Ascending aorta (tissue), 2 donors: ENCODE results near the gene PARL. TPM values are rescaled to one million over a fixed set of nuclear protein-coding genes. Genes with fewer than 3 reads are reported as not detected.

Experiments used
- DNase-seq, 2 donors: peaks; one replicate each; pipeline ENCODE4 v3.0.0-alpha.2; 2019; ENCODE audit warnings: low spot score in 2 of 2
- H3K27ac ChIP-seq, 2 donors: fragments of 200-600 bp; sonication (generic); one replicate each; pipeline ENCODE4 v1.5.1; 2016 to 2017; ENCODE audit warnings: mild to moderate bottlenecking in 1 of 2
- H3K27me3 ChIP-seq: fragments of 200-600 bp; sonication (generic); one replicate; pipeline ENCODE4 v1.5.1; 2017
- H3K36me3 ChIP-seq, 2 donors: fragments of 200-600 bp; sonication (generic); one replicate each; pipeline ENCODE4 v1.5.1; 2016
- H3K4me1 ChIP-seq, 2 donors: fragments of 200-600 bp; sonication (generic); one replicate each; pipeline ENCODE4 v1.5.1; 2016 to 2017; ENCODE audit warnings: mild to moderate bottlenecking in 1 of 2
- H3K4me3 ChIP-seq, 2 donors: fragments of 200-600 bp; sonication (generic); one replicate each; pipeline ENCODE4 v1.5.1; 2016 to 2017; ENCODE audit warnings: mild to moderate bottlenecking in 1 of 2
- H3K9me3 ChIP-seq, 2 donors: fragments of 200-600 bp; sonication (generic); one replicate each; pipeline ENCODE4 v1.5.1; 2016
- CTCF ChIP-seq, 3 experiments: fragments of 200-600 bp in 2 of 3; fragments of 450-650 bp in 1 of 3; sonication (generic) in 2 of 3; IDR thresholded peaks; one replicate each; pipeline ENCODE4 v1.5.1; 2016 to 2019; ENCODE audit warnings: antibody characterized with exemption in 3 of 3, mild to moderate bottlenecking in 1 of 3, moderate library complexity in 1 of 3
- intact Hi-C: fragments of 100-400 bp; cut with DNase I; formaldehyde crosslinking; loops from one replicate; pipeline ENCODE4 v1.15.1; 2023
- total RNA-seq: library from RNA; depleted of rRNA; stranded (reverse); fragments of >200 nt; gene quantifications from one replicate; pipeline ENCODE4 v1.1.0, GENCODE V29; 2016

PARL gene
- total RNA-seq, 1 donor from 2014 or later: 14.3 TPM

- Histone ChIP-seq H3K27me3 (no peaks in the 10 kb centered on the region), H3K27ac (no peak overlapping the region), H3K9me3 (no peaks in the 10 kb centered on the region), H3K4me1 (no peaks in the 10 kb centered on the region), H3K36me3 (peaks cover 39 to 86% of the 10 kb centered on the region in 2 donors), H3K4me3 (no peak overlapping the region)
- DNase-seq: no peak
- intact Hi-C loops: no loop called here
- no peak for TF ChIP-seq CTCF (IDR thresholded peaks at IDR 0.05)
Observed at GRCh38 chr3:183924956-183925355, 40.3 kb upstream of the PARL start.

DNA sequence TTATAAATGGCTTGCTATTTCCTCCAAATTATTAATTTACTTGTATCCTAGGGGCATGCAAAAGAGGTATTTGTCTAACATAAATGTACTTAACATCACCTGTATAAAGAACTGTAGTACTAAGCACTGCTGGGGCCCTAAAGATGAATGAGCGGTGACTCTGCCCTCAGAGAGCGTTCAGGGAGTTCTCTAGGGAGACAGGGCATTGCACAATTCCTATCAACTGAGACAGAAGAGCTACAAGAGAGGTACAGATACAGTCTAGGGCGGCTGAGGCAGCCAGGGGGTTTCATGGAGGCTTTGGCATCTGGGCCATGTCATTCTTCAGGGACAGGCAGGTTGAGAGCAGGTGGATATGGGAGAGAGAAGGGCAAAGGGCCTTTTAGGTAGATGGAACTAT, 39.9 kb upstream of the PARL start:
- H3K9me3 ChIP-seq: no peaks in the 10 kb centered on the region
- no peak for TF ChIP-seq CTCF (IDR thresholded peaks at IDR 0.05)
- no peaks in the 10 kb centered on the region for H3K4me1 ChIP-seq
- DNase-seq: no peak
- intact Hi-C loops: no loop called here
- H3K4me3 ChIP-seq: no peak overlapping the region
- H3K27ac ChIP-seq: no peak overlapping the region
- H3K36me3 ChIP-seq: peaks cover 39 to 87% of the 10 kb centered on the region in 2 donors
- no peaks in the 10 kb centered on the region for H3K27me3 ChIP-seq

GRCh38 chr3:183922421-183922820, 37.7 kb upstream of the PARL start:
- H3K4me1 ChIP-seq: no peaks in the 10 kb centered on the region
- no peaks in the 10 kb centered on the region for H3K9me3 ChIP-seq
- H3K36me3 ChIP-seq: peaks cover 32 to 66% of the 10 kb centered on the region in 2 donors
- no peak overlapping the region for H3K27ac ChIP-seq
- no peaks in the 10 kb centered on the region for H3K27me3 ChIP-seq
- H3K4me3 ChIP-seq: no peak overlapping the region
- intact Hi-C loops: no loop called here
- no peak for DNase-seq
- no peak for TF ChIP-seq CTCF (IDR thresholded peaks at IDR 0.05)

GRCh38 chr3:183921096-183921495, 36.4 kb upstream of the PARL start:
- Histone ChIP-seq H3K27me3 (no peaks in the 10 kb centered on the region), H3K27ac (no peak overlapping the region), H3K4me3 (no peak overlapping the region), H3K36me3 (peaks cover 27 to 53% of the 10 kb centered on the region in 2 donors), H3K4me1 (no peaks in the 10 kb centered on the region), H3K9me3 (no peaks in the 10 kb centered on the region)
- DNase-seq: no peak
- no peak for TF ChIP-seq CTCF (IDR thresholded peaks at IDR 0.05)
- intact Hi-C loops: no loop called here

DNA sequence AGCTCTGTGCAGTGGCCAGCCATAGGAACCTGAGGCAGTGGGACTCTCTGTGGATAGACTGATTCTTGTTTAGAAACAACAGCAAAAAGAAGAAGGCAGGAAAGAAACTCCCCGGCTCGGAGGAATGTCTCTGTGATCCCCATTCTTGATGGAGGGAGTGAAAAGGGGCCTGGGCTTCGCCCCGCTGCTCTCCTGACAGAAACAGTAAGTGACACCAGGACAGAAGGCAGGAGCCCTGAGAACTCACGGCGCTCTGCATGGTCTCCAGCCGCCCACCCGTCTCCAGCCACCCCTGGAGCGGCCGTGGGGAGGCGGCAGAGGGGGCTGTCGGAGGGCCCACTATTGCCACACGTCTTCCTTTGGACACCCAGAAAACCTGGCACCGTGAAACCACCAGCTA, 35.7 kb upstream of the PARL start:
- no peak for TF ChIP-seq CTCF (IDR thresholded peaks at IDR 0.05)
- Histone ChIP-seq H3K36me3 (peaks cover 25 to 48% of the 10 kb centered on the region in 2 donors), H3K9me3 (no peaks in the 10 kb centered on the region), H3K27me3 (no peaks in the 10 kb centered on the region), H3K4me3 (no peak overlapping the region), H3K27ac (no peak overlapping the region), H3K4me1 (no peaks in the 10 kb centered on the region)
- intact Hi-C loops: no loop called here
- DNase-seq: no peak

DNA sequence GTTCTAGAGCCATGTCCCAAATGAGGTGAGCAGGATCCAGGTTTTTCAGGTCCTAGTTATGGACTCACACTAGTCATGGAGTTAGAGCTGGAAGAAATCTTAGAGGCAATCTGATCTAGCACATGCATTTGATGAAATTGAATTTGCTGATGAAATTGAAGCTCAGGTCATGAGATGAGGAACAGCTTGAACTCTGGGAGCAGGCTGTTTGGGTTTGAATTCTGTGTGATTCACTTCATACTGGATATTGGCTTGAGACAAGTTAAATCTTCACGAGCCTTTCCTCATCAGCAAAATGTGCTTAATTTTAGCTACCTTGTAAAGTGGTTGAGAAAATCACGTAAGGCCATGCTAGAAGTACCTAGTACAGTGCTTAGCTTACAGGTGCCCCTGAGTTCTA, 33.5 kb upstream of the PARL start:
- Histone ChIP-seq H3K4me3 (no peak overlapping the region), H3K36me3 (peaks cover 13 to 29% of the 10 kb centered on the region in 2 donors), H3K27me3 (no peaks in the 10 kb centered on the region), H3K9me3 (no peaks in the 10 kb centered on the region), H3K27ac (no peak overlapping the region), H3K4me1 (no peaks in the 10 kb centered on the region)
- DNase-seq: no peak
- intact Hi-C loops: no loop called here
- no peak for TF ChIP-seq CTCF (IDR thresholded peaks at IDR 0.05)
